Retinal pigment epithelial cell (primary cell): ENCODE data around the gene POLR1G.

Experiments used
- DNase-seq: peaks from one replicate; pipeline ENCODE4 v3.0.0-alpha.2; 2010; ENCODE audit warnings: low read depth
- H3K4me3 ChIP-seq: 2 replicates; pipeline ENCODE4 v1.5.1; 2011; ENCODE audit warnings: mild to moderate bottlenecking, low read length, control low read depth, moderate library complexity
- TF ChIP-seq, protein P1 (sequence below): conservative IDR thresholded peaks from 2 replicates; pipeline ENCODE4 v1.5.1; 2011; ENCODE audit warnings: low read depth, low read length, control low read depth, inconsistent platforms

Gene POLR1G

DNA sequence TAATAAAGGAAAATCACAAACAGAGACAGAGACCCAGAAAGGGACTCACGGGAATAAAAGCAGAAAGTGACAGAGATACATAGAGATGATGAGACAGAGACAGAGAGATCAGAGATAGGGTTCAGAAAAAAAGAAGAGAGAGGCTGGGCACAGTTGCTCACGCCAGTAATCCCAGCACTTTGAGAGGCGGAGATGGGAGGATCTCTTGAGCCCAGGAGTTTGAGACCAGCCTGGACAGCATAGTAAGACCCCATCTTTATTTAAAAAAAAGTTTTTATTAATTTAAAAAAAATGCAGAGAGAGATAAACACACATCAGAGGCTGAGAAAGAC, 41.9 kb downstream of the POLR1G start:
- no peak for DNase-seq
- TF ChIP-seq, protein P1, sequence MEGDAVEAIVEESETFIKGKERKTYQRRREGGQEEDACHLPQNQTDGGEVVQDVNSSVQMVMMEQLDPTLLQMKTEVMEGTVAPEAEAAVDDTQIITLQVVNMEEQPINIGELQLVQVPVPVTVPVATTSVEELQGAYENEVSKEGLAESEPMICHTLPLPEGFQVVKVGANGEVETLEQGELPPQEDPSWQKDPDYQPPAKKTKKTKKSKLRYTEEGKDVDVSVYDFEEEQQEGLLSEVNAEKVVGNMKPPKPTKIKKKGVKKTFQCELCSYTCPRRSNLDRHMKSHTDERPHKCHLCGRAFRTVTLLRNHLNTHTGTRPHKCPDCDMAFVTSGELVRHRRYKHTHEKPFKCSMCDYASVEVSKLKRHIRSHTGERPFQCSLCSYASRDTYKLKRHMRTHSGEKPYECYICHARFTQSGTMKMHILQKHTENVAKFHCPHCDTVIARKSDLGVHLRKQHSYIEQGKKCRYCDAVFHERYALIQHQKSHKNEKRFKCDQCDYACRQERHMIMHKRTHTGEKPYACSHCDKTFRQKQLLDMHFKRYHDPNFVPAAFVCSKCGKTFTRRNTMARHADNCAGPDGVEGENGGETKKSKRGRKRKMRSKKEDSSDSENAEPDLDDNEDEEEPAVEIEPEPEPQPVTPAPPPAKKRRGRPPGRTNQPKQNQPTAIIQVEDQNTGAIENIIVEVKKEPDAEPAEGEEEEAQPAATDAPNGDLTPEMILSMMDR, result no peak
- H3K4me3 ChIP-seq, result no peak overlapping the region

DNA sequence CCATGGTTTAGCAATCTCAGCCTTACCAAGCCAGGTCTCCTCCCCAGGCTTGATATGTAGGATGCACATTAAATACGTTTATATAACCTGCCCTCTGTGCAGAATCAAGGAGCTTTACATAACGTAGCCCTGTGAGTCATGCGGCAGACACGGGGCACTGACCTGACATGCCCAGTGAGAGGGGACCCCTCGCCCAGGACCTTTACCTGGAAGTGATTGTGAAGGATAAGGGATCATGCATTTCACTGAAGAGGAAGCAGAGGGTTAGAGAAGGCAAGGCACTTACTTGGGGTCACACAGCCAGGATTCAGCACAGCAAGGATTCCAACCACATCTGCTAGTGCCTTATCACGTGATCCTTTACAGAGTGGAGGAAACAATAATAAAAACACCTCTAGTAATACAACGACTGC, 42.4 kb downstream of the POLR1G start:
- H3K4me3 ChIP-seq, result no peak overlapping the region
- no peak for DNase-seq
- TF ChIP-seq, protein P1, result no peak

DNA sequence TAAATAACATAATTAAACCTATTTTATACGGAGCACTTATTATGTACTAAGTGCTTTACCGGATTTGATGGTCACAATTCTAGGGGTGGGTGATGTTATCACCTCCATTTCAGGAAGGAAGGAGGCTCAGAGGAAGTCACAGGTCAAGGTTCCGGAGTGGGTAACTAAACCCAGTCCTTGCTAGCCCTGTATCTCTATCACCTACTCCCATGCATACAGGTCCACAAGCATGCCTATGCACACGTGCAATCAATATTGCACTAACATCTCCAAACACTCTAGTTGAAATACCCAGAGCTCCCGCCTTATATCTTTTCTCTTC, 43.5 kb downstream of the POLR1G start:
- DNase-seq, result no peak
- H3K4me3 ChIP-seq, result peak overlapping the region; percentile 55
- TF ChIP-seq, protein P1, result no peak

DNA sequence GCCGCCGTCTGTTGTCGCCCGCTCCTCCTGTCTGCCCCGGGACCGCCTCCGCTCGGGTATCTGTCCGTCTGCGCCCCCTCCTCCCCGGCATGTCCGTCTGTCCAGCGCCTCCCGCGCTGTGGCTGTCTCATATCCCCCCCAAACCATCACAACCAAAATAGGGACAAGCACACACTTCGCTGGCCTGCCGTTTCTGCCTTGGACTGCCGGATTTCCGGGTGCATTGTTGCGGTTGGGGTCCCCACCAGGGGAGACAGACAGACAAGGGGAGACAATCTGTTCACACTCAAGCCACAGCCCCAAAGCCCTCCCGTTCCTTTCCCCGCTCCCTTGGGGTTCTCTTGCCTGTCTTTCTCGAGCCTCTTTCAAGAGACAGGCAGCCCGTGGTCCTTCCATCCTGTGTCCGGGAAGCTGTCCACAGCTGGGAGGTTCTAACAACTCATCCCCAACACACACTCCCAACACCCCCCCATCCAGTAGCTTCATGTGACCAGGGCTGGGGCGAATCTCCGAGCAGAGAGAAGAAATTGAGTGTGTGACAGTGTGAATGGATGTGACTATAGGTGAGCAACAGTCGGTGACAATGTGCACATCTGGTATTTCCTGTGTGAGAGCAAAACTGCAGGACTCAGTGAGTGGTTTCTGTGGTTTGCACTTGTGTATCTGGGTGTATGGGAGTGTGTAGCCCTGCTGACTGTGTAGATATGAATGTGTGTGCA, 44.8 kb downstream of the POLR1G start:
- peak overlapping the region; percentile 69 for H3K4me3 ChIP-seq
- DNase-seq, result no peak
- TF ChIP-seq, protein P1, result no peak

DNA sequence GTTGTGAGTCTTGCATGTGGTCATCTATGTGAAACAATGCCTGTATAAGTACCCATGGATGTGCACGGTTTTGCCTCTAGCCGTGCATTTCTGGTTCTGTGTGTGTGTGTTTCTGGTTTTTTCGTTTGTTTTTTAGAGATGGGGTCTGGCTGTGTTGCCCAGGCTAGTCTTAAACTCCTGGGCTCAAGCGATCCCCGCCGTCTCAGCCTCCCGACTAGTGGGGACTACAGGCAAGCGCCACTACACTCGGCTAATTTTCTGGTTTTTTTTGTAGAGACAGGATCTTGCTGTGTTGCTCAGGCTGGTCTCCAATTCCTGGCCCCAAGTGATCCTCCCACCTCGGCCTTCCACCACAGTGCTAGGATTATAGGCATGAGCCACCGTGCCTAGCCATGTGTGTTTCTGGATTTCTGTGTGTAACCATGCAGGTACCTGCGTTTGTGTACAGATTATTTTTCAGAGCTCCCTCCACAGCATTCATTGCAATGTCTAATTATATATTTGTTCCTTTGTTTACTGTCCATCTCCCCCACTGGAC, 45.5 kb downstream of the POLR1G start:
- no peak overlapping the region for H3K4me3 ChIP-seq
- DNase-seq, result no peak
- TF ChIP-seq, protein P1, result no peak

DNA sequence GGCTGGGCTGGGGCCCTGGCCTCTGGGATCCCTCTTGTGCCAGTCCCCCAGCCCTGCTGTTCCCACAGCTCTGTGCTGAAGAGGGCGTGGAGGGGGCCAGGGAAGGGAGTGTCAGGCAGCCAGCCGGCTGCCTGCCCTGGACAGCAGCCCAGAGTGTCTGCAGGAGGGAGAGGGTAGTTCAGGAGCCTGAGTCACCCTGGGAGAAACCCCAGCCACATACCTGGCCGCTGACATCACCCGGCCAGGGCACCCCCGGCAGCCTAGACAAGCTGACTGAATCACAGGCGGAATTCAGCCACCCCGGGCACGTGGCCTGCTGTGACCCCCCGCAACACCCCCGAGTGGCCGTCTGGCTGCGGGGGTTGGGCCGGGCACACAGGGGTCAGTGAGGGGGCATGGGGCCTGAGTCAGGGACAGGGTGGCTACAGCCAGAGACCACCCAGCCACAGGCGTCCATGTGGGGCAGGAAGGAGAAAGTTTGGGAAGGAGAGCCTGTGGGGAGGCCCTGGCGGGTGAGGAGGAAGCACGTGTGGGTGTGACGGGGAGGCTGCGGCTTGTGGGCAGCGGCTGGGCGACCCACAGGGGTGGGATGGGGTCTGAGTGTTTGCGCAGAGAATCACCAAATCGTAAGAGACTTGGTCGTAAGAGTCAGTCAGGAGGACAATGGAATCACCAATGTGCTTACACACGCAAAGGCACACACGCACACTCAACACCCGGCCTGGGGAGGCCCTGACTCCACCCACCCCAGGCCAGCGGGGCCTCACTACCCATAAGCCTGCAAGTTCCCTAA, 49.5 kb downstream of the POLR1G start:
- DNase-seq, result peak; percentile 99
- H3K4me3 ChIP-seq, result peak overlapping the region; percentile 19
- TF ChIP-seq, protein P1, result no peak

DNA sequence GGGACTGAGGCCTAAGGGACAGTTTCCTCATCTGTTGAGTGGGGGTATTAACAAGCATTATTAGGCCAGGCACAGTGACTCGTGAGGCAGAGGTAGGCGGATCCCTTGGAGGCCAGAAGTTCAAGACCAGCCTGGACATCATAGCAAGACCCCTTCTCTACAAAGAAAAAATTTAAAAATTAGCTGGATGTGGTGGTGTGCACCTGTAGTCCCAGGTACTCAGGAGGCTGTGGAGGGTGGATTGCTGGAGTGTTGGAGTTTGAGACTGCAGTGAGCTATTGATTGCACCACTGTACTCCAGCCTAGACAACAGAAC, 50.0 kb downstream of the POLR1G start:
- DNase-seq, result no peak
- TF ChIP-seq, protein P1, result no peak
- no peak overlapping the region for H3K4me3 ChIP-seq
